Spleen (tissue), 7 donors: ENCODE measurements around the gene PIK3R3.
"Not testable (repeated sequence)": the region's sequence is repeated elsewhere in the genome, so short reads cannot be mapped to it uniquely, and the experiment has no call there.

ENCODE experiments used
- POLR2A ChIP-seq, 3 donors: fragments of 450-650 bp; IDR thresholded peaks; one replicate each; pipeline ENCODE4 v1.5.1; 2017; ENCODE audit warnings: antibody characterized with exemption in 3 of 3, mild to moderate bottlenecking in 1 of 3
- POLR2AphosphoS5 ChIP-seq, 3 donors: sonication (generic); formaldehyde crosslinking; IDR thresholded peaks; one replicate each; pipeline ENCODE4 v1.5.1; 2017; ENCODE audit warnings: antibody characterized with exemption in 3 of 3
- TF ChIP-seq, protein P1 (sequence below), 11 experiments: fragments of 200-600 bp in 7 of 11; fragments of 450-650 bp in 4 of 11; sonication (generic) in 4 of 11; IDR thresholded peaks in 8 of 11; conservative IDR thresholded peaks in 3 of 11; 1 replicate in 7 of 11; 2 replicates in 4 of 11; pipeline versions ENCODE4 v1.4.0 to v1.8.0; 2016 to 2021; ENCODE audit warnings: antibody characterized with exemption in 11 of 11, inconsistent platforms in 4 of 11, mild to moderate bottlenecking in 1 of 11
- donor health status: DM: no; HTN: no; CAD: no; lungs with moderate emphysema.
- donor health status: DM: no; HTN: no; CAD: no.
- donor health status: DM: no; HTN: no; CAD: no.

GRCh38 chr1:46093832-46094231, 38.6 kb downstream of the PIK3R3 start:
- not testable (repeated sequence) for TF ChIP-seq POLR2A, POLR2AphosphoS5 (IDR thresholded peaks at IDR 0.05)
- TF ChIP-seq, protein P1, sequence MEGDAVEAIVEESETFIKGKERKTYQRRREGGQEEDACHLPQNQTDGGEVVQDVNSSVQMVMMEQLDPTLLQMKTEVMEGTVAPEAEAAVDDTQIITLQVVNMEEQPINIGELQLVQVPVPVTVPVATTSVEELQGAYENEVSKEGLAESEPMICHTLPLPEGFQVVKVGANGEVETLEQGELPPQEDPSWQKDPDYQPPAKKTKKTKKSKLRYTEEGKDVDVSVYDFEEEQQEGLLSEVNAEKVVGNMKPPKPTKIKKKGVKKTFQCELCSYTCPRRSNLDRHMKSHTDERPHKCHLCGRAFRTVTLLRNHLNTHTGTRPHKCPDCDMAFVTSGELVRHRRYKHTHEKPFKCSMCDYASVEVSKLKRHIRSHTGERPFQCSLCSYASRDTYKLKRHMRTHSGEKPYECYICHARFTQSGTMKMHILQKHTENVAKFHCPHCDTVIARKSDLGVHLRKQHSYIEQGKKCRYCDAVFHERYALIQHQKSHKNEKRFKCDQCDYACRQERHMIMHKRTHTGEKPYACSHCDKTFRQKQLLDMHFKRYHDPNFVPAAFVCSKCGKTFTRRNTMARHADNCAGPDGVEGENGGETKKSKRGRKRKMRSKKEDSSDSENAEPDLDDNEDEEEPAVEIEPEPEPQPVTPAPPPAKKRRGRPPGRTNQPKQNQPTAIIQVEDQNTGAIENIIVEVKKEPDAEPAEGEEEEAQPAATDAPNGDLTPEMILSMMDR (IDR thresholded peaks at IDR 0.05 in 8 of 11, conservative IDR thresholded peaks at IDR 0.05 in 3 of 11), result not testable (repeated sequence)
